ENCODE data around the gene BDH1.

The BDH1 gene

DNA sequence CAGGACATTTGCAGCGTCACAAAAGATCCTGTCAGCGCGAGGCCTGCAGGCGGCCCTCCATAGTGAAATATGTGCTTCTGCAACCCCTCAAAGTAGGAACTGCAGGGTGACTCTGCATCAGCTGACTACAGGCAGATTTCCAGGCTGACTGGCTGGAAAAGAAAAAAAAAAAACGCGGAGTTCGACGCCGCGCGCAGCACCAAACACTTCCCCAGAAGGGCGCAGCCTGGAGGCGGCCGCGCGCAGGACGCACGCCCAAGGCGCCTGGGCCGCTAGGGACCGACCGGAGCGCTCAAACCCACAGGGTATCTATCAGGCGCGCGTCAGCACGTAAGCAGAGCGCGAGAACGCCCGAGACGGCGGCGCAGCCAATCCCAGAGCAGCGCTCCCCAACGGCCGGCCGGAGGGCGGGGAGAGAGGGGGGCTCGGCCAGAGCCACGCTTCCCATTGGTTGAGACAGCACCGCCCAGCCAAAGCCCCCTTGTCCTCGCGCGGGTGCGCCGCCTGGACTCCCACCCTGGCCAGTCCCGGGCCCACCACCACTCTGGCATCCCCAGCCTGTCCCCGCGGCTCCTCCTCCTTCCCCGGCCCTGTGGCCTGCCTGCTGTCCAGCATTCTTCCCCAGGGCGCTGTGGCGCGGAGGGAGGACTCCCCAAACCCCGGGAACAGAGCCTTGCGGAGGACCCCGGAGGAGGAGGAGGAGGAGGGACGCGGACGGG lies 1.0 kb downstream of the BDH1 start:
- H4K20me1 ChIP-seq (ENCODE audit: insufficient read depth, low read length, poor library complexity, severe bottlenecking): no peaks in the 10 kb centered on the region
- no peaks in the 10 kb centered on the region for H3K36me3 ChIP-seq (ENCODE audit: insufficient read depth, low read length)
- H2AFZ ChIP-seq (ENCODE audit: low read length): peak overlapping the region; percentile 92
- H3K9ac ChIP-seq (ENCODE audit: low read depth, low read length, poor library complexity, severe bottlenecking): peak overlapping the region; percentile 83
- peak overlapping the region; percentile 92 for H3K4me2 ChIP-seq (ENCODE audit: low read depth, low read length, poor library complexity, severe bottlenecking)
- H3F3A ChIP-seq (ENCODE audit: low read depth): peaks cover 4% of the 10 kb centered on the region; the same call in 1 of the 2 replicates
- H3K9me3 ChIP-seq (ENCODE audit: insufficient read depth, low read depth, low read length): no peaks in the 10 kb centered on the region
- H3K79me2 ChIP-seq (ENCODE audit: insufficient read depth, low read length): peaks cover 34% of the 10 kb centered on the region
- TF ChIP-seq EZH2phosphoT487 (IDR thresholded peaks at IDR 0.05; ENCODE audit: borderline replicate concordance): no peak
- TF ChIP-seq, protein P1, sequence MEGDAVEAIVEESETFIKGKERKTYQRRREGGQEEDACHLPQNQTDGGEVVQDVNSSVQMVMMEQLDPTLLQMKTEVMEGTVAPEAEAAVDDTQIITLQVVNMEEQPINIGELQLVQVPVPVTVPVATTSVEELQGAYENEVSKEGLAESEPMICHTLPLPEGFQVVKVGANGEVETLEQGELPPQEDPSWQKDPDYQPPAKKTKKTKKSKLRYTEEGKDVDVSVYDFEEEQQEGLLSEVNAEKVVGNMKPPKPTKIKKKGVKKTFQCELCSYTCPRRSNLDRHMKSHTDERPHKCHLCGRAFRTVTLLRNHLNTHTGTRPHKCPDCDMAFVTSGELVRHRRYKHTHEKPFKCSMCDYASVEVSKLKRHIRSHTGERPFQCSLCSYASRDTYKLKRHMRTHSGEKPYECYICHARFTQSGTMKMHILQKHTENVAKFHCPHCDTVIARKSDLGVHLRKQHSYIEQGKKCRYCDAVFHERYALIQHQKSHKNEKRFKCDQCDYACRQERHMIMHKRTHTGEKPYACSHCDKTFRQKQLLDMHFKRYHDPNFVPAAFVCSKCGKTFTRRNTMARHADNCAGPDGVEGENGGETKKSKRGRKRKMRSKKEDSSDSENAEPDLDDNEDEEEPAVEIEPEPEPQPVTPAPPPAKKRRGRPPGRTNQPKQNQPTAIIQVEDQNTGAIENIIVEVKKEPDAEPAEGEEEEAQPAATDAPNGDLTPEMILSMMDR (conservative IDR thresholded peaks at IDR 0.05; ENCODE audit: low read length): peak; percentile 53
- peaks cover 23% of the 10 kb centered on the region for H3K4me1 ChIP-seq (ENCODE audit: insufficient read depth, low read length, poor library complexity, severe bottlenecking)
- H3K4me3 ChIP-seq (ENCODE audit: low read length, poor library complexity, severe bottlenecking): peak overlapping the region; percentile 86
- H3K9me2 ChIP-seq (replicated peaks; ENCODE audit: low read depth, low read length): no peaks in the 10 kb centered on the region
- H3K27me3 ChIP-seq (ENCODE audit: insufficient read depth, low read length, poor library complexity, severe bottlenecking): no peaks in the 10 kb centered on the region

DNA sequence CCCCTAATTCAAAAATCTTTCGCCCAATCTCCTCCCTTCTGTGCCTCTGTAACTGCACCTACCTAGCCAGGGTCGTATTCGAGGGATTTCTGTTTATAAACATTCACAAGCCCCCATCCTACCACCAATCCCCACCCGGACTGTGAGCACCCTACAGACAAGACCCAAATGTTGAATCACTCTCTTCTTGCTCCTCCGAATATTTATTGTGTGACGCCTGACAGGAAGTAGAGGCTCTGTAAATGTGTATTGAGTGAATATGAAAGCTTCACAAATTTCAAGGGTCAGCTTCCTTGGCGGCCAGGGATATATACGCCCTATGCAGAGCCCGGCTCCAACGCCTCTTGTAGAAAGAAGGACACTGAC lies 1.6 kb downstream of the BDH1 start:
- Histone ChIP-seq H3K9ac (ENCODE audit: low read depth, low read length, poor library complexity, severe bottlenecking) (peak overlapping the region; percentile 83), H3K79me2 (ENCODE audit: insufficient read depth, low read length) (peaks cover 37% of the 10 kb centered on the region), H3K27me3 (ENCODE audit: insufficient read depth, low read length, poor library complexity, severe bottlenecking) (no peaks in the 10 kb centered on the region), H3K4me2 (ENCODE audit: low read depth, low read length, poor library complexity, severe bottlenecking) (peak overlapping the region; percentile 92), H3F3A (ENCODE audit: low read depth) (peaks cover 4% of the 10 kb centered on the region; the same call in 1 of the 2 replicates), H3K4me1 (ENCODE audit: insufficient read depth, low read length, poor library complexity, severe bottlenecking) (peaks cover 23% of the 10 kb centered on the region), H3K36me3 (ENCODE audit: insufficient read depth, low read length) (no peaks in the 10 kb centered on the region), H3K9me2 (replicated peaks; ENCODE audit: low read depth, low read length) (no peaks in the 10 kb centered on the region), H3K4me3 (ENCODE audit: low read length, poor library complexity, severe bottlenecking) (peak overlapping the region; percentile 86), H2AFZ (ENCODE audit: low read length) (peak overlapping the region; percentile 92), H4K20me1 (ENCODE audit: insufficient read depth, low read length, poor library complexity, severe bottlenecking) (no peaks in the 10 kb centered on the region), H3K9me3 (ENCODE audit: insufficient read depth, low read depth, low read length) (no peaks in the 10 kb centered on the region)
- TF ChIP-seq, protein P1 (conservative IDR thresholded peaks at IDR 0.05; ENCODE audit: low read length): no peak
- no peak for TF ChIP-seq EZH2phosphoT487 (IDR thresholded peaks at IDR 0.05; ENCODE audit: borderline replicate concordance)

DNA sequence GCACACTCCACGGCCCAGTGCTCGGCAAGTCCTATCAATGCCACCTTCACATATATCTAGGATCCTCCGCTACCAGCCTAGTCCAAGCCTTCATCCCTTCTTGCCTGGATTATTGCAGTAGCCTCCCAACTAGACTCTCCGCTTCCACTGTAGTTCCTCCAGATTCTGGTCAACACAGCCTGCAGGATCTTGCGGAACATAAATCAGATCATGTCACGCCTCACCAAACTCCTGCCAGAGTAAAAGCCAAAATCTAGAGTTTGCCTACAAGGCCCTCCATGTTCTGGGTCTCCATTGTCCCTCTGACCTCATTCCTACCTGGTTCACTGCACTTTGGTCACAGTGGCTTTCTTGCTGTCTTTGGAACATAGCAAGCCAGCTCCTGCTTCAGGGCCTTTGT lies 3.6 kb downstream of the BDH1 start:
- Histone ChIP-seq H3K9me2 (replicated peaks; ENCODE audit: low read depth, low read length) (no peaks in the 10 kb centered on the region), H3K9me3 (ENCODE audit: insufficient read depth, low read depth, low read length) (no peaks in the 10 kb centered on the region), H3K27me3 (ENCODE audit: insufficient read depth, low read length, poor library complexity, severe bottlenecking) (no peaks in the 10 kb centered on the region), H2AFZ (ENCODE audit: low read length) (no peak overlapping the region), H3K4me3 (ENCODE audit: low read length, poor library complexity, severe bottlenecking) (no peak overlapping the region), H3K36me3 (ENCODE audit: insufficient read depth, low read length) (no peaks in the 10 kb centered on the region), H3K79me2 (ENCODE audit: insufficient read depth, low read length) (peaks cover 52% of the 10 kb centered on the region), H3K4me1 (ENCODE audit: insufficient read depth, low read length, poor library complexity, severe bottlenecking) (peaks cover 23% of the 10 kb centered on the region), H3F3A (ENCODE audit: low read depth) (peaks cover 4% of the 10 kb centered on the region; the same call in 1 of the 2 replicates), H4K20me1 (ENCODE audit: insufficient read depth, low read length, poor library complexity, severe bottlenecking) (no peaks in the 10 kb centered on the region), H3K9ac (ENCODE audit: low read depth, low read length, poor library complexity, severe bottlenecking) (no peak overlapping the region), H3K4me2 (ENCODE audit: low read depth, low read length, poor library complexity, severe bottlenecking) (no peak overlapping the region)
- TF ChIP-seq EZH2phosphoT487 (IDR thresholded peaks at IDR 0.05; ENCODE audit: borderline replicate concordance): no peak
- TF ChIP-seq, protein P1 (conservative IDR thresholded peaks at IDR 0.05; ENCODE audit: low read length): no peak
